NCI-H187 treated with DMSO at 0.1 percent for 48 hours (cell line): ENCODE results near the gene TGDS.
"Not testable (repeated sequence)": the region's sequence is repeated elsewhere in the genome, so short reads cannot be mapped to it uniquely, and the experiment has no call there.

Experiments used
- DNase-seq: peaks from one replicate; lab custom pipeline; 2025; lab: John Stamatoyannopoulos, UW

TGDS gene

GRCh38 chr13:94595950-94596574, at the start of gene TGDS:
Gene TGDS (minus strand): TSS chr13:94596152. CDS start chr13:94596136, 16 bp downstream.
- peak; percentile 75 for DNase-seq

GRCh38 chr13:94641409-94641941, 45.5 kb upstream of the TGDS start:
- DNase-seq: peak; percentile 83

- DNase-seq: no peak
Observed at GRCh38 chr13:94640721-94641120, 44.8 kb upstream of the TGDS start.

- not testable (repeated sequence) for DNase-seq
Observed at GRCh38 chr13:94637677-94638076, 41.7 kb upstream of the TGDS start.

- no peak for DNase-seq
Observed at GRCh38 chr13:94636942-94637578, 41.1 kb upstream of the TGDS start.

- DNase-seq: not testable (repeated sequence)
Observed at GRCh38 chr13:94636096-94636495, 40.1 kb upstream of the TGDS start.

- DNase-seq: no peak
Observed at GRCh38 chr13:94632226-94632980, 36.5 kb upstream of the TGDS start.

GRCh38 chr13:94630858-94631257, 34.9 kb upstream of the TGDS start:
- DNase-seq: no peak

GRCh38 chr13:94623316-94623715, 27.4 kb upstream of the TGDS start:
- no peak for DNase-seq

- no peak for DNase-seq
Observed at GRCh38 chr13:94622344-94622743, 26.4 kb upstream of the TGDS start.

GRCh38 chr13:94620286-94620896, 24.4 kb upstream of the TGDS start:
- peak; percentile 15 for DNase-seq

- DNase-seq: no peak
Observed at GRCh38 chr13:94617389-94618000, 21.5 kb upstream of the TGDS start.

- DNase-seq: no peak
Observed at GRCh38 chr13:94613051-94613450, 17.1 kb upstream of the TGDS start.

- DNase-seq: no peak
Observed at GRCh38 chr13:94612050-94612449, 16.1 kb upstream of the TGDS start.

GRCh38 chr13:94610475-94610874, 14.5 kb upstream of the TGDS start:
- DNase-seq: no peak

GRCh38 chr13:94609196-94609595, 13.2 kb upstream of the TGDS start:
- no peak for DNase-seq

GRCh38 chr13:94608586-94608985, 12.6 kb upstream of the TGDS start:
- DNase-seq: no peak

GRCh38 chr13:94607939-94608338, 12.0 kb upstream of the TGDS start:
- no peak for DNase-seq

- DNase-seq: no peak
Observed at GRCh38 chr13:94607056-94607455, 11.1 kb upstream of the TGDS start.

GRCh38 chr13:94602467-94602866, 6.5 kb upstream of the TGDS start:
- no peak for DNase-seq

- peak; percentile 99 for DNase-seq
Observed at GRCh38 chr13:94601446-94602431, 5.8 kb upstream of the TGDS start, which contains the start of gene GPR180. Gene GPR180 (plus strand): TSS chr13:94601857. CDS start chr13:94601928, 71 bp downstream.
